Measurements from ENCODE around the gene TOGARAM1. TPM values are rescaled to one million over a fixed set of nuclear protein-coding genes. Genes with fewer than 3 reads are reported as not detected.

Gene TOGARAM1
- total RNA-seq, 2 experiments from 2014 or later: 13.2 to 17.8 TPM

- peaks cover 2% of the 10 kb centered on the region for H3K9me3 Mint-ChIP-seq
- Histone ChIP-seq H3K4me1 (ENCODE audit: insufficient read depth, low read length) (peaks cover 13% of the 10 kb centered on the region), H3K27ac (ENCODE audit: low read depth in 1 of 2, low read length in 2 of 2) (no peak overlapping the region), H3K4me3 (ENCODE audit: low read length) (no peak overlapping the region), H3K27me3 (ENCODE audit: control insufficient read depth in 1 of 2, insufficient read depth in 2 of 2, low read length in 2 of 2) (no peaks in the 10 kb centered on the region), H3K9me3 (ENCODE audit: control insufficient read depth in 1 of 2, insufficient read depth in 1 of 2, low read length in 2 of 2) (no peaks in the 10 kb centered on the region), H3K36me3 (ENCODE audit: insufficient read depth, low read length) (peaks cover 57% of the 10 kb centered on the region)
- H3K27ac Mint-ChIP-seq: peak overlapping the region; percentile 62
- no peak overlapping the region for H3K4me3 Mint-ChIP-seq
- H3K36me3 Mint-ChIP-seq (ENCODE audit: low read depth): peaks cover 87% of the 10 kb centered on the region
- H3K4me1 Mint-ChIP-seq (ENCODE audit: low read depth): peaks cover 64% of the 10 kb centered on the region
- ATAC-seq (ENCODE audit: poor library complexity): no peak
- no peak for DNase-seq
- no peaks in the 10 kb centered on the region for H3K27me3 Mint-ChIP-seq
- POLR2A ChIA-PET: interaction anchor here (1.0 kb wide), 1 partner anchor 20 kb away, joined by 3 read pairs; the partner anchor contains the start of genes KLHL28 and TOGARAM1
- intact Hi-C loops (cut with DNase I, micrococcal nuclease): no loop called here
- CTCF ChIA-PET: no interaction called here
- no peak for TF ChIP-seq CTCF (IDR thresholded peaks at IDR 0.05)
Observed at GRCh38 chr14:44942436-44942835, 19.6 kb upstream of the TOGARAM1 start.

GRCh38 chr14:44944107-44944506 lies 17.9 kb upstream of the TOGARAM1 start:
- Histone ChIP-seq H3K27me3 (ENCODE audit: control insufficient read depth in 1 of 2, insufficient read depth in 2 of 2, low read length in 2 of 2) (no peaks in the 10 kb centered on the region), H3K36me3 (ENCODE audit: insufficient read depth, low read length) (peaks cover 52% of the 10 kb centered on the region), H3K9me3 (ENCODE audit: control insufficient read depth in 1 of 2, insufficient read depth in 1 of 2, low read length in 2 of 2) (no peaks in the 10 kb centered on the region), H3K4me3 (ENCODE audit: low read length) (no peak overlapping the region), H3K27ac (ENCODE audit: low read depth in 1 of 2, low read length in 2 of 2) (no peak overlapping the region), H3K4me1 (ENCODE audit: insufficient read depth, low read length) (peaks cover 8% of the 10 kb centered on the region)
- ATAC-seq (ENCODE audit: poor library complexity): no peak
- intact Hi-C loops (cut with DNase I, micrococcal nuclease): no loop called here
- H3K4me1 Mint-ChIP-seq (ENCODE audit: low read depth): peaks cover 63% of the 10 kb centered on the region
- peaks cover 2% of the 10 kb centered on the region for H3K9me3 Mint-ChIP-seq
- H3K27me3 Mint-ChIP-seq: no peaks in the 10 kb centered on the region
- H3K4me3 Mint-ChIP-seq: no peak overlapping the region
- DNase-seq: no peak
- no peak overlapping the region for H3K27ac Mint-ChIP-seq
- ChIA-PET POLR2A (interaction anchor here (1.1 to 1.2 kb wide), 2 partner anchors 18 to 191 kb away, joined by 3 read pairs; partner anchors contain the start of genes FKBP3, KLHL28 and TOGARAM1), CTCF (interaction anchor here (0.7 kb wide), 1 partner anchor 13 kb away, joined by 3 read pairs; no protein-coding TSS in a partner anchor)
- no peak for TF ChIP-seq CTCF (IDR thresholded peaks at IDR 0.05)
- H3K36me3 Mint-ChIP-seq (ENCODE audit: low read depth): peaks cover 87% of the 10 kb centered on the region

- DNase-seq: no peak
- Mint-ChIP-seq H3K4me3 (no peak overlapping the region), H3K27me3 (no peaks in the 10 kb centered on the region), H3K36me3 (ENCODE audit: low read depth) (peaks cover 83% of the 10 kb centered on the region), H3K27ac (no peak overlapping the region), H3K9me3 (peaks cover 2% of the 10 kb centered on the region), H3K4me1 (ENCODE audit: low read depth) (peaks cover 63% of the 10 kb centered on the region)
- H3K4me1 ChIP-seq (ENCODE audit: insufficient read depth, low read length): peaks cover 7% of the 10 kb centered on the region
- H3K9me3 ChIP-seq (ENCODE audit: control insufficient read depth in 1 of 2, insufficient read depth in 1 of 2, low read length in 2 of 2): no peaks in the 10 kb centered on the region
- no peak overlapping the region for H3K27ac ChIP-seq (ENCODE audit: low read depth in 1 of 2, low read length in 2 of 2)
- H3K4me3 ChIP-seq (ENCODE audit: low read length): no peak overlapping the region
- ATAC-seq (ENCODE audit: poor library complexity): no peak
- no peaks in the 10 kb centered on the region for H3K27me3 ChIP-seq (ENCODE audit: control insufficient read depth in 1 of 2, insufficient read depth in 2 of 2, low read length in 2 of 2)
- intact Hi-C loops (cut with DNase I, micrococcal nuclease): no loop called here
- POLR2A ChIA-PET: interaction anchor here (1.0 kb wide), 1 partner anchor 49 kb away, joined by 3 read pairs; no protein-coding TSS in a partner anchor
- H3K36me3 ChIP-seq (ENCODE audit: insufficient read depth, low read length): peaks cover 42% of the 10 kb centered on the region
- CTCF ChIA-PET: no interaction called here
- no peak for TF ChIP-seq CTCF (IDR thresholded peaks at IDR 0.05)
Observed at GRCh38 chr14:44945264-44945663, 16.7 kb upstream of the TOGARAM1 start.
